ENCODE results near the gene ACTC1.
"Not testable (repeated sequence)": the region's sequence is repeated elsewhere in the genome, so short reads cannot be mapped to it uniquely, and the experiment has no call there.

ACTC1 gene

DNA sequence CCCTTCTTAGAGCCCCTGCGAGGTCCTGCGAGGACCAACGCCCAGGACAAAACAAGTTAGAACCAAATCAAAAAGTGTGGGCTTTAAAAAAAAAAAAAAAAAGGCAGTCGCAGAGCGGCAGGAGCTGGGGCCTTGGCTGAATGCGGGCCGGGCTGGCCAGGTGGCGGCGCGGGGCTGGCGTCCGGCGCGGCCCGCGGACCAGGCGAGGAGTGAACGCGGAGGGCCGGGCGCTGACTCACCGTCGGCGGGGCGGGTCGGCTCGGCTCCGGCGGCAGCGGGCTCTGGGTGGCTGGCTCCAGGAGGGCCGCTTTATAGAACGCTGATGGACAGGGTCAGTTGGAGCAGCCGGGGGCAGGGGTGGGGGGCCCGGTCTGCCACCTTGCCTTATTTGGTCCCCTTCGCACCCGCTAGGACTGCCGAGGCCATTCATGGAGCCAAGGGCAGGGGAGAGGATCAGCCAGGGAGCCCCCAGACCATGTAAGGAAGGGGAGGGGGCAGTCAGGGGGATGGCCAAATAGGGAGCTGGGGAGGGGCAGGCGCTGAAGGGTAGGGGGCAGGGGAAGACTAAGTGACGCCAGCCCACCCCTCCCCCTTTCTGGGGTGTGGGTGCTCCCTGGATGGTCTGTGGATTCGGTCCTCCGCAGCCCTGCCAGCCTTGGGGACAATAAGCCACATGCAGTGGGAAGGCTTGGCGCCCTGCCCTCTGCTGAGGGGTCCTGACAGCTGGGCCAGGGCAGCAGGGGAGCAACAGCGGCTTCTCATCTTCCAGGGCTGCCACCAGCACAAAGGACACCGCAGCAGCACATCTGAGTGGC, at the start of gene ACTC1:
TSS of gene ACTC1 (minus strand) at position 283 of the 815 bp plus-strand sequence. CDS start 741 bp downstream, outside the sequence.
- DNase-seq = no peak

GRCh38 chr15:34841262-34841725, 45.9 kb upstream of the ACTC1 start:
- no peak for DNase-seq

DNA sequence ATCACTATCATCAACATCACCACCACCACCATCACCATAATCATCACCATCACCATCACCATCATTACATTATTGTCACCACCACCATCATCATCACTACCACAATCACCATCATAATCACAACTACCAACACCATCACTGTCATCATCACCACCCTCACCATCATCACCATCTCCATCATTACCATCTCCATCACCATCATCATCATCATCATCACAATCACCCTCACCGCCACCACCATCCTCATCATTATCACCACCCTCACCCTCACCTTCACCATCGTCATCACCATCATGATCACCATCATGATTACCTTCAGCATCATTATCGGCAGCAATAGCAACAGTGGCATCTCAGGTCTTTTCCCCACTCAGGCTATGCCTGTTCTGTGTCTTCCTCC, 42.9 kb upstream of the ACTC1 start:
- no peak for DNase-seq

DNA sequence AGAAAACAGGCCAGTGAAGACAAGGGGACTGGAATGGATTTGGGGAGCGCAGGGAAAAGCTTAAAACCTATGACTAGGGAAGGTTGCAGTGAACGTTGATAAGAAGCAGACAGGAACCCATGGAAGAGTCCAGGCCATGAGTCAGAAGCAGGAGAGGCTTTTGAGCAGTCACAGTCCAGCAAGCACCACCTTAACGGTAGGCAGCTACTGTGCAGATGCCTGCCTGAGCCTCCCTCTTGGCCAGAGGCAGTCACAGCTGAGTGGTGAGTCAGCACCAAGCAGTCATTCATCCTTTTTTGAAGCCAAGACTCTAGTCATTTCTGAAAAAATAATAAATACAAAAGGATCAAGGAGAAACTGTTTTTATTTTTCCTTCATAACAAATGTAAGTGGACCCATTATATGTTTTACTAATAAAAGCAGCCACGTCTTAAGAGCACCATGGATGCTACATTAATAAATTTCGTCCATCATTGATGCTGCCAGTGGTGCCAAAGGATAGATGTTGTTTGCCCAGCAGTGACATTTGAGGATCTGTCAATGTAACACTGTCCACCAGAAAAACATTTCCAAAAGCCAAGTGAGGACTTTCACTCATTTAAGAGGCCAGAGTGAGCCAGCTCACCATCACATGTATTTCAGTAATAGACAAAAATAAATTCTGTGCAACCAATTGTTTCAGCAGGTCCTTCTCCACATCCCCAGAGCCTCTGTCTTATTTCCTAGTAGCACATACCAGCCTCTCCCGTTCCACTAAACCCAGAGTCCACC, 42.1 kb upstream of the ACTC1 start:
- DNase-seq = no peak

DNA sequence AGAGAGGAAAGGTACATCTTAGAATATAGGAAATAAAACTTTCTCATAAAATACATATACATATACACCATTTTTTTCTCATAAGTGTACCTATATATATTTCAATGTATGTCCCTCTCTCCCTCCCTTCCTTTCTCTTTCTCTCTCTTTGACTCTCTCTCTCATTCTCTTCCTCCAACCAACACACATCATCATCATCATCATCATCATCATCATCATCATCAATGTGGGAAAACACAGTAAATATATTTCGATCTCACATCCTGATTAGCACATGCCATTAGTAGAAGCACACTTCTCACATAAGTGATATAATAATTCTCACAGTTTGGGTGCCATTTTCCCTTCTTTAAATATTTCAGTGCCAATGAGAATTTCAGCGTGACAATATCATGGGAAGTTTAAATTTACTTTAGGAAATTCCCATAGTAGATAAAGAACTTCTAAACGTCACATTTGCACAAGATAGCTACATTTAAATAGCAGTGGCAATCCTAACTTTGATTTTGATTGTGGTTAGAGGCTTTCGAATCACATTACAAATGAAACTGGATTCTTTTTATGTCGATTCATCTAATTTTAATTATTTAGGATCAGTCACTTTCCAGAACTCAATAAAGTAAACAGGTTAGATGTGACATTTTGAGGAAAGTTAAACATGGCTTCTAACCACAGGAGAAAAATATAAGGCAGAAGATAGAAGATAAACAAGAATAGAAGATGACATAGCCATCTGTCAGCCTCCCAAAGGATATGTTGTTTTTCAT, 33.0 kb upstream of the ACTC1 start:
- no peak for DNase-seq

- no peak for DNase-seq
Observed at GRCh38 chr15:34821831-34822230, 26.5 kb upstream of the ACTC1 start.

DNA sequence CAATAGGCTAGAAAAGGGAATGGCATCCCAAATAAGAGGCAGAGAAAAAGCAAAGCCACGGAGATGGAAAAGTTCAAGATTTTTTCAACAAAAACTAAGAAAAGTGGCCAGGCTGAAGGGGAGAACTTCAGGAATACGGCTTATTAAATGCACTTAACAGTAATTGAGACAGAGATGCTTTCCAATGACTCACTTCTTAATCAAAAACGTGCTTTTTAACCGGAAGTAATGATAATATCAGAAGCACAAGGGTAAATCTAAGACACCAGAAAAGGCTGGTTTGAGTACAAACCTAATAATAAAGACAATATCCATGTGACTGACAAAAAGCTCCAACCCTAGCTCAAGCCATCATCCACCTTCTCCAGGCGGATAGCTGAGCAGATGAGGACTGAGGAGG, 24.8 kb upstream of the ACTC1 start:
- no peak for DNase-seq

- DNase-seq = no peak
Observed at GRCh38 chr15:34818526-34818925, 23.2 kb upstream of the ACTC1 start.

- no peak for DNase-seq
Observed at GRCh38 chr15:34815836-34816235, 20.5 kb upstream of the ACTC1 start.

DNA sequence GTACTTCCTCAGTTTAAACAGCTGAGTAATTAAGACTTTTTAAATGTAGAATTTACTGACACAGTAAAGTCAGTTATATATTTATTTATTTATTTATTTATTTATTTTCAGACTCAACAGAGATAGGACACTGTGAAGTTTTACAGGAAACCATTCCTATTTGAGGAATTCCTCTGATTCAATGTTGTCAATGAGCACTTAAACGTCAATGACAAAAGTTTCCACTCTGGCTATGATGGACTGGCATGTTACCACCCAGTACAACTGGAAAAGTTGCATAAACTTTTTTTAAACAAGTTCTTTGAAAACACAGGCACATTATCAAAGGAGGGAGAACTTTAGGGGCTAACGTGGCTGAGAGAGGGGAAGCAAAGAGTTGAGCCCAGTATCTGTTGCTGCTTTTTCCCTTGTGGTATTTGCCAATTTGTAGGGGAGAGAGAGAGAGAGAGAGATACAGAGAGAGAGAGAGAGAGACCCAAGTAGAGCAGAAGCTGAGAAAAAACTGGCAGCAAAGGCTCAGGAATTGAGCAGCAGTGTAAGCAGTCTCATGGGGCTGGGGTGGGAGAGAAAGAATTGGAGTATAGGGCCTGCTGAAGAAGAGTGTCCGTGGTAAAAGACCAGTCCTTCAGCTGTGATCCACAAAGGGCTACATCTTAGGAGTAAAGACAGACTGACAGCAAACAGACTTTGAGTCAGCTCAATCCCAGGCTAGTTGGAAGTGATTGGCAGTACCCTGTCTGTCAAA, 18.3 kb upstream of the ACTC1 start:
- no peak for DNase-seq

- not testable (repeated sequence) for DNase-seq
Observed at GRCh38 chr15:34812868-34813365, 17.6 kb upstream of the ACTC1 start.

GRCh38 chr15:34812369-34812768, 17.0 kb upstream of the ACTC1 start:
- DNase-seq = no peak

- no peak for DNase-seq
Observed at GRCh38 chr15:34810443-34811129, 15.2 kb upstream of the ACTC1 start.

- DNase-seq = no peak
Observed at GRCh38 chr15:34809186-34809585, 13.8 kb upstream of the ACTC1 start.

- DNase-seq = no peak
Observed at GRCh38 chr15:34808016-34808415, 12.7 kb upstream of the ACTC1 start.

DNA sequence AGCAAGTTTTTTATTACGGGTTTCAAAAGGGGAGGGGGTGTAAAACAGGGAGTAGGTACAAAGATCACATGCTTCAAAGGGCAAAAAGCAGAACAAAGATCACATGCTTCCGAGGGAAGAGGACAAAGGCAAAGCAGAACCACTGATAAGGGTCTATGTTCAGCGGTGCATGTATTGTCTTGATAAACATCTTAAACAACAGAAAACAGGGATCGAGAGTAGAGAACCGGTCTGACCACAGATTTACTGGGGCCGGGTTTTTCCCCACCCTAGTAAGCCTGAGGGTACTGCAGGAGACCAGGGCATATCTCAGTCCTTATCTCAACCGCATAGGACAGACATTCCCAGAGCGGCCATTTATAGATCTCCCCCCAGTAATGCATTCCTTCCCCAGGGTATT, 11.9 kb upstream of the ACTC1 start:
- not testable (repeated sequence) for DNase-seq

GRCh38 chr15:34804776-34805175, 9.4 kb upstream of the ACTC1 start:
- DNase-seq = no peak

- DNase-seq = no peak
Observed at GRCh38 chr15:34804113-34804512, 8.8 kb upstream of the ACTC1 start.

DNA sequence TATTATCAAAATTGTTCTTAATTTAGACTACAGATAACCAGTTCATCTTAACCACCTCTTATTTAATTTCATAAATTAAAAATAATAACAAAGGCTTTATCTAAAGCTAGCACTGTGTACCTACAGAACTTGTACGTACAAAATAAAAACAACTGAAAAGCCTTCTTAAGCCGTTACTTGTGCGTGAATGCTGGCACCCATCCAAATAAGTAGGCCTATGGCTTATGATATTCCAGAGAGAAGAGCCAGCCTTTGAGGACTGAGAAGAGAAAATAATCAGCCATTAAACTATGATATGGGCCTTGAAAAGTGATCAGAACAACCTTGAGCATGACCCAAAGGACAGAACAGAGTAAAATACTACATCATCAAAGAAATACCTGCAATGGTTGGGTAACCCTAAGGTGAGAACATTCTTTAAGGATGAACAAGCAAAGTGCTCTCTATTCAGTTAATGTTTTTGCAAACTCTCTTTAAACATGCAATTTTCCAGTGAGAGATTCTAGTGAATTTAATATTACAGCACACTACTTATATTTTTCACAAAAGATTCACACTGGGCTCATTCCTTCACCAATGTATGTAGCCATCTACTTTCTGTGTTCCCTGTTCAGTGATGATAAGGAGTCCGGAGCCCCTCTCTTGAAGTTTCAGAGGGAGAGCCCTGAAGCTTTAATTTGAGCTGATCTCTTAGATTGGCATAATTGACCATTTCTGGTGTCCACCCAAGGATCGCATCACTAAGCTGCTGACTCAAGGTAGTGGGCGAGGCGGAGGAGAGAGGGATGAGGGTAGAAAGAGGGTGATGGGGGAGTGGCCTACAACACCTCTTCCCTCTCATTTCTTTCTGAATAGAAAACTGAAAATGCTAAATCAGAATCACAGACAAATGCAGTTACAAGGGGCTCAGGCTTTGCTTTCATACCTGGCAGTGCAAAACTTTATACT, 7.7 kb upstream of the ACTC1 start:
- no peak for DNase-seq

DNA sequence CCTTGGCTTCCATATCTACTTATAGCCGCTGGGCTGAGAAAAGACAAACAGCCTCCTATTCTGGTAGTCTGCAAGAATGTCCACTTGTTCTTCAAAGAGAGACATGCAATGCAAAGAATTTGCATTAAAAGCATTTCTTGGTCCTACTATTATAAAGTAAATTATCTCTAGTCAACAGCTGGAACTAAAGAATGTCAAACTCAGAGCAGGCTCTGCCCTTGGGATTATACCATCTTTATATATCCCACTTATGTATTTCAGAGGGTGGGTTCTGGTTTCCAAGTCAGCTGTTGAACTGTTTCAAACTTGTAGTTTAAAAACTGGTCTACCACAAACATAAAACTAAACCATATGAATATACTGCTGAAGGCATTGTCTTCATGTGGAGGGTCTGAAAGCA, 7.0 kb upstream of the ACTC1 start:
- DNase-seq = no peak

All from CD4-positive, alpha-beta T cell treated with Interleukin-6 for 4 hours (primary cell).